ENCODE results near the gene OR10P1.

OR10P1 gene

GRCh38 chr12:55629058-55629841 lies 7.4 kb upstream of the OR10P1 start:
- Histone ChIP-seq H3K4me1 (ENCODE audit: insufficient read depth, low read length, poor library complexity, severe bottlenecking) (peaks cover 34% of the 10 kb centered on the region), H3K9me3 (ENCODE audit: insufficient read depth, low read depth, low read length) (no peaks in the 10 kb centered on the region), H3K9ac (ENCODE audit: low read depth, low read length, poor library complexity, severe bottlenecking) (peak overlapping the region; percentile 47), H3K27me3 (ENCODE audit: insufficient read depth, low read length, poor library complexity, severe bottlenecking) (no peaks in the 10 kb centered on the region), H3F3A (ENCODE audit: low read depth) (no peaks in the 10 kb centered on the region), H3K4me2 (ENCODE audit: low read depth, low read length, poor library complexity, severe bottlenecking) (peak overlapping the region; percentile 61), H4K20me1 (ENCODE audit: insufficient read depth, low read length, poor library complexity, severe bottlenecking) (no peaks in the 10 kb centered on the region), H2AFZ (ENCODE audit: low read length) (peak overlapping the region; percentile 64), H3K9me2 (replicated peaks; ENCODE audit: low read depth, low read length) (no peaks in the 10 kb centered on the region), H3K79me2 (ENCODE audit: insufficient read depth, low read length) (no peaks in the 10 kb centered on the region), H3K4me3 (ENCODE audit: low read length, poor library complexity, severe bottlenecking) (peak overlapping the region; percentile 21), H3K36me3 (ENCODE audit: insufficient read depth, low read length) (no peaks in the 10 kb centered on the region)
- TF ChIP-seq EZH2phosphoT487 (IDR thresholded peaks at IDR 0.05; ENCODE audit: borderline replicate concordance) (no peak), CTCF (conservative IDR thresholded peaks at IDR 0.05; ENCODE audit: low read length) (no peak)

GRCh38 chr12:55631056-55631455 lies 5.6 kb upstream of the OR10P1 start:
- no peaks in the 10 kb centered on the region for H4K20me1 ChIP-seq (ENCODE audit: insufficient read depth, low read length, poor library complexity, severe bottlenecking)
- TF ChIP-seq EZH2phosphoT487 (IDR thresholded peaks at IDR 0.05; ENCODE audit: borderline replicate concordance) (no peak), CTCF (conservative IDR thresholded peaks at IDR 0.05; ENCODE audit: low read length) (no peak)
- H2AFZ ChIP-seq (ENCODE audit: low read length) = no peak overlapping the region

GRCh38 chr12:55631733-55632132 lies 5.0 kb upstream of the OR10P1 start:
- Histone ChIP-seq H3K9me2 (replicated peaks; ENCODE audit: low read depth, low read length) (no peaks in the 10 kb centered on the region), H3K27me3 (ENCODE audit: insufficient read depth, low read length, poor library complexity, severe bottlenecking) (no peaks in the 10 kb centered on the region), H3K36me3 (ENCODE audit: insufficient read depth, low read length) (no peaks in the 10 kb centered on the region), H3K9ac (ENCODE audit: low read depth, low read length, poor library complexity, severe bottlenecking) (no peak overlapping the region), H3K79me2 (ENCODE audit: insufficient read depth, low read length) (no peaks in the 10 kb centered on the region), H3K4me3 (ENCODE audit: low read length, poor library complexity, severe bottlenecking) (no peak overlapping the region), H4K20me1 (ENCODE audit: insufficient read depth, low read length, poor library complexity, severe bottlenecking) (no peaks in the 10 kb centered on the region), H3K9me3 (ENCODE audit: insufficient read depth, low read depth, low read length) (no peaks in the 10 kb centered on the region), H3F3A (ENCODE audit: low read depth) (no peaks in the 10 kb centered on the region), H3K4me2 (ENCODE audit: low read depth, low read length, poor library complexity, severe bottlenecking) (no peak overlapping the region), H3K4me1 (ENCODE audit: insufficient read depth, low read length, poor library complexity, severe bottlenecking) (peaks cover 25% of the 10 kb centered on the region), H2AFZ (ENCODE audit: low read length) (no peak overlapping the region)
- no peak for TF ChIP-seq CTCF (conservative IDR thresholded peaks at IDR 0.05; ENCODE audit: low read length)
- no peak for TF ChIP-seq EZH2phosphoT487 (IDR thresholded peaks at IDR 0.05; ENCODE audit: borderline replicate concordance)

More at GRCh38 chr12:55631056-55631455, 5.6 kb upstream of the OR10P1 start:
- Histone ChIP-seq H3K9me3 (ENCODE audit: insufficient read depth, low read depth, low read length) (no peaks in the 10 kb centered on the region), H3K4me1 (ENCODE audit: insufficient read depth, low read length, poor library complexity, severe bottlenecking) (peaks cover 22% of the 10 kb centered on the region), H3F3A (ENCODE audit: low read depth) (no peaks in the 10 kb centered on the region), H3K9me2 (replicated peaks; ENCODE audit: low read depth, low read length) (no peaks in the 10 kb centered on the region), H3K79me2 (ENCODE audit: insufficient read depth, low read length) (no peaks in the 10 kb centered on the region), H3K4me3 (ENCODE audit: low read length, poor library complexity, severe bottlenecking) (no peak overlapping the region), H3K9ac (ENCODE audit: low read depth, low read length, poor library complexity, severe bottlenecking) (no peak overlapping the region), H3K4me2 (ENCODE audit: low read depth, low read length, poor library complexity, severe bottlenecking) (no peak overlapping the region), H3K36me3 (ENCODE audit: insufficient read depth, low read length) (no peaks in the 10 kb centered on the region), H3K27me3 (ENCODE audit: insufficient read depth, low read length, poor library complexity, severe bottlenecking) (no peaks in the 10 kb centered on the region)

Data from Loucy (cell line).